ENCODE measurements around the gene OTUB1.

OTUB1 gene

DNA sequence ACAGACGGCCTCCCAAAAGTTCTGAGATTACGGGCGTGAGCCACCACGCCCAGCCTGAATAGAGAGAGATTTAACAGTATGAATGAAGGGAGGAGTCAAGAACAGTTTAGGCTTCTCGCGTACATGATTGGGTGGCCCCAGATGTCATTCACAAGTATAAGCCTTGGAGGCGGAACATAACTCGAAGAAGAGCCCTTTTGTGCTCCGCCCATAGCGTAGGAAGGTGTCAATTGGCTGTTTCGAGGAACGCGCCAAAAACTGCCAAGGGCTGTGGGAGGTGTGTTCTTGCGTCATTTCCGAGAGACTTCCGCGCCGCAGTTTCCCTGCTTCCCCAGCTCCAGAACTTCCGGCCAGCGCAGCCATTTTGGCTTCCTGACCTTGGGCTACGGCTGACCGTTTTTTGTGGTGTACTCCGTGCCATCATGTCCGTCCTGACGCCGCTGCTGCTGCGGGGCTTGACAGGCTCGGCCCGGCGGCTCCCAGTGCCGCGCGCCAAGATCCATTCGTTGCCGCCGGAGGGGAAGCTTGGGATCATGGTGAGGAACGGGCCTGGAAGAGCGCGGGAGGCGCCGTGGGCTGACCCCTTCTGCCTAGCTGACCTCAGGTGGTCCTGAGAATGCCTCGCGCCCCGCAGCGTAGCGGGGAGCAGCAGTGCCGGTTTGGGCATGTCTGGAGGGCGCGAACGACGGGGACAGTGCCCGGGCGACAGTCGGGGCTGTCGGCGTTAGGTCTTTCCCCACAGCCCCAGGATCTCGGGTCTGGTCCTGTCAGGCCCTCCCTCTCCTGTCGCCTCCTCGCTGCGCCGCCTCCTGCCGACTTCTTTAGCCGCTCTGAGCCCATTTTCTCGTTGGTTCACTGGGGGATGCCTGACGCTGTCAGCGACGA is 11.7 kb upstream of the OTUB1 start, which contains the start of gene COX8A:
TSS of gene COX8A (plus strand) at position 362 of the 885 bp plus-strand sequence. CDS start at position 423, 61 bp downstream.
- peak; percentile 84 to 100 (median 98) for DNase-seq

DNA sequence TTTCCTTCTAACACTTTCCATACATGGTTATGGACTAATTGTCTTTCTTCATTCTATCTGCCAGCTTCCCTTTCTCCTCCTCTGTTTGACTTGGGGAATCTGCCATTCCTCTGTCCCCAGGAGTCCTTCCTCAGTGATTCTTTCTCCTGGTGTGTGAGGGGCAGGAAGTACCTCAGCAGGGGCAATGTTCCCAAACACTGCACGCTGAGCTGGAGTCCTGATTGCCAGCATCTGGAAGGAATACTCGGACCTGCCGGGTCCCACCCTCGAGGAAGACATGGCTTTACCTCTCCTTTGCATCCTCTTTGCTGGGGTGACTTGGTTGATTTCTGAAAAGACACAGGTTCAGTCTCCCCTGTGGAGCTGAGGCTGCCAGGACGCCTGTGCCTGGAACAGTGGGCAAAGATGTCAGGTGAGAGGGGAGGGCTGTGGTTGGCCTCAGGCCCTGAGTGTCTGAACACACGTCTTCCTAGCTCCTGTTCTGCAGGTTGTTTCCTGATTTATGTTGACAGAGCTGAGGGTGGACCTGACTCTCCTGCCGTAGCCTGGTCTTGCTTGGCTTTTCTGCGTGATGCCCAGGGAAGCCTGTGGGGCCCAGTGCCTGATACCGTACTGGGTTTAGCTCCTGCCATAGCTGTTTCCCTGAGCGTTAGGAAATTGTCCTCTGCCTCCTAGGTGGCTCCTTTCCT is 7.5 kb upstream of the OTUB1 start:
- DNase-seq = no peak

DNA sequence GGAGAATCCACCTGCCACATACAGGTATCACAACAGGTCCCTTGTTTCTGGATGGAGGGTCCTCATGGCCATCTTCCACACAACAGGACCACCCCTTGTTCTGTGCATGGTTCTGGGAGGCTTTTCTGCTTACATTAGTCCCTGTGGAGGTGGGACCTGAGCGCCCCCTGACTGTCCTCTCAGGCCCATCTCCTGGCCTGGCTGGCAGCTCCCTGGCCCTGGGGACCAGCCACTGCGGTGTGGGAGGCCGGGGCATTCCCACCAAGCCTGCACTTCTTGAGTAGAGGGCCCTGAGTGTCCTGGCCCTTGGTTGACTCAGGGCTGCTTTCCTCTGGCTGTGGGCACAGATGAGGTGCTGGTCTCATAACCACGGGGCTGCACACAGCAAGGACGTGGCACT is 6.8 kb upstream of the OTUB1 start:
- no peak for DNase-seq

GRCh38 chr11:63985812-63986155 is 454 bp upstream of the OTUB1 start:
- DNase-seq = peak in 6 of 56 donors; percentile 43 to 58 (median 50)

GRCh38 chr11:63986932-63987513 is 785 bp downstream of the OTUB1 start:
- DNase-seq = no peak

DNA sequence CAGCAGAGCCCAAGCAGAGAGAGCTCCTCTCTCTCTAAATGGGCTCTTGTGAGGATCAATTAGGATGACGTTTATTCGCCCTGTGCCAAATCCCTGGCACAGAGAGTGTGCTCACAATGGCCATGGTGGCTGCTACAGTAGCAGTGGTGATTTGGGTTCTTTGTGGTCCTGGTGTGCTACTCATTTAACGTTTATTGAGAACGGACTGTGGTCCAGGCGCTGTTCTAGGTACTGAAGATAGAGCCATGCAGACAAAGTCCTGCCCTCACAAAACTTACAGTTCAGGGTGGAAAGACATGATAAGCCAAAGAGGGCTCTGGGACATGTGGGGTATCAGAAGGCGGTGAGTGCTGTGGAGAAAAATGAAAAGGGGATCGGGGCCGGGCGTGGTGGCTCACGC is 5.3 kb downstream of the OTUB1 start:
- DNase-seq = no peak

DNA sequence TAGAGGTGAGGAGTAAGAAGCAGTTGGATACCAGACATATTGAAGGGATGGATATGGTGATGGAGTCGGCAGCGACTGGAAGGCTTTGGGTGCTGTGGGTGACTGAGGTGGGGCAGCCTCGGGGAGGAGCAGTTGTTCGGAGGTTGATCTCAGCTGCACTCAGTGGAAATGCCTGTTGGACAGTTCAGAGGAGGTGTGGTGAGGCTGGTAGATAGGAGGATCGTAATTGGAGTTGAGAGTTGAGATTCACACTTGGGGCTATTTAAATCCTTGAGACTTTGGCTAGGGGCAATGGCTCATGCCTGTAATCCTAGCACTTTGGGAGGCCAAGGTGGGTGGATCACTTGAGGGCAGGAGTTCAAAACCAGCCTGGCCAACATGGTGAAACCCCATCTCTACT is 6.9 kb downstream of the OTUB1 start:
- DNase-seq = no peak

DNA sequence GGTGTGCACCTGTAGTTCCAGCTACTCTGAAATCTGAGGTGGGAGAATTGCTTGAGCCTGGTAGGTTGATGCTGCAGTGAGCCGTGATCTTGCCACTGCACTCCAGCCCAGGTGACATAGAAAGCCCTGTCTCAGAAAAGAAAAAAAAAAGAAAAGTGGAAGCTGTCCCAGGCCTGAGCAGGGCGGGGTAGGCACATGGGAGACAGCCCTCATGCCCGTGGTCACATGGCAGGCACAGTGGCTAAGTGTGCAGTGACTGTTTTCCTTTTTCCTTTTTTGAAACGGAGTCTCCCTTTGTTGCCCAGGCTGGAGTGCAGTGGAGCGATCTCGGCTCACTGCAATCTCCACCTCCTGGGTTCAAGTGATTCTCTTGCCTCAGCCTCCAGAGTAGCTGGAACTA is 7.8 kb downstream of the OTUB1 start:
- DNase-seq = no peak

GRCh38 chr11:63996512-63996911 is 10.3 kb downstream of the OTUB1 start:
- no peak for DNase-seq

GRCh38 chr11:63997104-63997700 is 11.0 kb downstream of the OTUB1 start:
- no peak for DNase-seq

DNA sequence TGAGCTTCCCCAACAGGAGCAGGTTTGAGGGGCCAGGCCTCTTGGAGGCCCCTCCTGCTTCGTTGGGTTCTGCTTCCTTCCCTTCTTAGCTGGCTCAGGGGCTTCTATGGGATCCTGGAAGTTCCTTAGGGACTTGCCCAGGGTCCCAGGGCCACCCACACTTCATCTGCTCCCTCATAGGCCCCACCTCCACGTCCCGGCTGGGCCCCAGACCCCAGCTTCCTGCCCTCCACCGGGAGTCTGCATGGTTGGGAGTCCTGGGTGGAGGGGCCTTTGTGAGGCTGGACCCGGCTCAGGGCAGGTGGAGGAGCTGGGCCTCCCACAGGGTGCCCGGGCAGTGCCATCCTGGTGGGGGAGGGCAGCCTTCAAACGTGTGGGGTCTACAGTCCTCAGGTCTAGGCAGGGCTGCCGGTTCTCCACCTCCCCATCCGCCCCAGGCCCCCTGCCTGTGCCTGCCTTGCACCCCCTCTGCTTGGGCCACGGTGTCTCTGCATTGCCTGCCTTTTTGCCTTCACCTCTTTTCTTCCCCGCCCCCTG is 11.6 kb downstream of the OTUB1 start:
- no peak for DNase-seq

GRCh38 chr11:63998558-63999348 is 12.5 kb downstream of the OTUB1 start:
- no peak for DNase-seq

GRCh38 chr11:63999349-64000025 is 13.2 kb downstream of the OTUB1 start:
- DNase-seq = peak in 8 of 56 donors; percentile 8 to 47 (median 22)

DNA sequence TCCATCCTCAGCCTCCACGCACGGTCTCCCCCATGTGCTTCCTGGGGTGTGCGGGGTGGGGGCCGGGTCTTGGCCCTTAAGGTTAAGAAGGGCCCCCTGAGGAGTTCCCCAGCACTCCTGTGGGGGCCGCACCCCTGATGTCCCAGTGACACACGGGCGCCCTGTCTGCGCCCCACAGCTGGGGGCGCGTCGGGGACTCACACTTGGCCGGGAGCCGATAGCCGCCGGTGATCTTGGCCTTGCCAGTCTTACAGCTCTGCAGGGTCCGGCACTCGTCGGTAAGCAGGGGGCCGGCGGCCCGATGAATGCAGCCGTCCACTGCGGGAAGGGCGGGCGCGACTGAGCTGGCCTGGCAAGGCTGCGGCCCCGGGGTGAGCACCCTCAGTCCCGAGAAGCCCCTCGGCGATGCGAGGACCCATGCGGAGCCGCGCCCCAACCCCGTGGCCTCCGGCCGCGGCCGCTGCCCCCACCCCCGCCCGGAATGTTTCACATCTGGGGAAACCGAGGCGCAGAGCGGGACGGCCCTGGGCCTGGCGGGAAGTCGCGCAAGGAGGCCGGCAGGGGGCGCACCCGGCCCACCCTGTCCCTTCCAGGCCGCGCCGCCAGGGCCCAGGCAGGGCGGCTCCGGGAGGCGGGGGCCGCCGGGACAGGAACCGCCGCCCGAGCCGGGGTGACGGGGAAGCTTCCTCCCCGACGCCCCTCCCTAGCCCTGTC is 13.9 kb downstream of the OTUB1 start:
- DNase-seq = peak in 42 of 56 donors; percentile 14 to 85 (median 48)

DNA sequence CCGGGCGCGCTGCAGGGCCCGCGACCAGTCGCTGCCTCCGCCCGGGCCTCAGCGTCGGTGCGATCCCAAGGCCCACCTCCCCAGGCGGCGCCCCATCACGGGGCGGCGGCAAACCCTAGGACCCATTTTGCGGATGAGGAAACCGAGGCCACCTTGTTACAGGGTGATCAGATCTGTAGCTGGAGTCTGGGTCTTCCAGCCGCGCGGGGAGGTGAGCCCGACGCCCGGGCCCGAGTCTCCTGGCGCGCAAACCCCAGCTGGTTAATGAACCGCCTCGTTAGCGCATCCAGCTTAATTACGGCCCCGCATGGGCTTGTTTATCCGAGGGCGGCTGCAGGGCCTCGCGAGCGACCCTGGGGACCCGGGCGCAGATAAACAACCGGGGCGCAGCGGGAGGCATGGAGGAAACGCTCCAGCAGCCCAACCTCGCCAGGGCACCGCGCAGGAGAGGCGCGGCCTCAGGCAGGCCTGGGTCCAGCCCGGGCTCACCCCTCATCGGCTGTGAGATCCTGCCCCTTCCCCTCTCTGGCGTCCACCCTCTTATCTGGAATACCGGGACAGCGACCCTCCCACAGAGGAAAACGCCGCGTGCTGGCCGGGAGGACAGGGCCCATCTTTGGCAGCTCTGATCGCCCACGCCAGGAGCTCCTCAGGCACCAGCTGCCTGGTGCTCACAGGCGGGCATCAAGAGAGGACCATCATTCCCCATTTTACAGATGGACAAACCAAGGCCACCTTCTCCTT is 14.7 kb downstream of the OTUB1 start:
- DNase-seq = peak in 1 of 56 donors; percentile 8

- DNase-seq = peak in 2 of 56 donors; percentile 3 to 17
Measured at GRCh38 chr11:64001484-64002420, 15.5 kb downstream of the OTUB1 start.

- DNase-seq = no peak
Measured at GRCh38 chr11:64003807-64004589, 17.8 kb downstream of the OTUB1 start.

All from nucleus accumbens (tissue), 56 donors.